Type B pancreatic cell (in vitro differentiated cells): ENCODE results near the gene VPS50. TPM values are rescaled to one million over a fixed set of nuclear protein-coding genes. Genes with fewer than 3 reads are reported as not detected.

Source experiments
- DNase-seq: peaks from one replicate; pipeline ENCODE4 v3.0.0; 2021; ENCODE audit warnings: mixed read lengths; ENCODE audit not compliant: unreplicated experiment; ENCODE audit errors: extremely low spot score
- H3K27ac Mint-ChIP-seq: 2 replicates; pipeline ENCODE4 v1.8.0; 2021; ENCODE audit warnings: mild to moderate bottlenecking, mixed read lengths
- H3K27me3 Mint-ChIP-seq: 2 replicates; pipeline ENCODE4 v1.8.0; 2021; ENCODE audit warnings: mixed read lengths
- H3K36me3 Mint-ChIP-seq: 2 replicates; pipeline ENCODE4 v1.8.0; 2021; ENCODE audit warnings: mixed read lengths
- H3K4me1 Mint-ChIP-seq: one replicate; pipeline ENCODE4 v1.8.0; 2021; ENCODE audit warnings: mixed read lengths; ENCODE audit not compliant: unreplicated experiment
- H3K4me3 Mint-ChIP-seq: 2 replicates; pipeline ENCODE4 v1.8.0; 2021; ENCODE audit warnings: mild to moderate bottlenecking, mixed read lengths
- H3K9me3 Mint-ChIP-seq: 2 replicates; pipeline ENCODE4 v1.8.0; 2021; ENCODE audit warnings: mixed read lengths
- CTCF ChIP-seq: fragments of 200-600 bp; sonication (generic); conservative IDR thresholded peaks from 2 replicates; pipeline ENCODE4 v1.5.0; 2021; ENCODE audit warnings: antibody characterized with exemption, mild to moderate bottlenecking
- total RNA-seq: library from RNA; stranded (reverse); gene quantifications from 2 replicates; pipeline ENCODE4 v1.2.1, GENCODE V29; 2021; ENCODE audit warnings: low replicate concordance

VPS50 gene
- total RNA-seq, 1 donor from 2014 or later = 26.5 TPM

- TF ChIP-seq CTCF = peak; percentile 92
- H3K4me3 Mint-ChIP-seq = no peak overlapping the region
- H3K27ac Mint-ChIP-seq = no peak overlapping the region
- no peaks in the 10 kb centered on the region for H3K36me3 Mint-ChIP-seq
- no peaks in the 10 kb centered on the region for H3K9me3 Mint-ChIP-seq
- no peak for DNase-seq
- H3K27me3 Mint-ChIP-seq = peaks cover 37% of the 10 kb centered on the region
- peaks cover 5% of the 10 kb centered on the region for H3K4me1 Mint-ChIP-seq
Observed at GRCh38 chr7:93228302-93228701, 3.9 kb upstream of the VPS50 start.

- no peak for TF ChIP-seq CTCF
- H3K27ac Mint-ChIP-seq = peak overlapping the region; percentile 97
- no peaks in the 10 kb centered on the region for H3K36me3 Mint-ChIP-seq
- H3K9me3 Mint-ChIP-seq = no peaks in the 10 kb centered on the region
- H3K4me3 Mint-ChIP-seq = peak overlapping the region; percentile 97
- DNase-seq = no peak
- peaks cover 5% of the 10 kb centered on the region for H3K4me1 Mint-ChIP-seq
- H3K27me3 Mint-ChIP-seq = peaks cover 22% of the 10 kb centered on the region
Observed at GRCh38 chr7:93231259-93231658, 907 bp upstream of the VPS50 start.

GRCh38 chr7:93232673-93233018, 480 bp downstream of the VPS50 start:
- Mint-ChIP-seq H3K27ac (peak overlapping the region; percentile 97), H3K9me3 (no peaks in the 10 kb centered on the region), H3K36me3 (no peaks in the 10 kb centered on the region), H3K27me3 (peaks cover 14% of the 10 kb centered on the region), H3K4me3 (peak overlapping the region; percentile 97), H3K4me1 (peaks cover 5% of the 10 kb centered on the region)
- TF ChIP-seq CTCF = no peak
- no peak for DNase-seq

GRCh38 chr7:93235541-93235940, 3.4 kb downstream of the VPS50 start:
- Mint-ChIP-seq H3K4me1 (peaks cover 5% of the 10 kb centered on the region), H3K27ac (no peak overlapping the region), H3K4me3 (no peak overlapping the region), H3K27me3 (peaks cover 3% of the 10 kb centered on the region), H3K9me3 (no peaks in the 10 kb centered on the region), H3K36me3 (no peaks in the 10 kb centered on the region)
- no peak for TF ChIP-seq CTCF
- DNase-seq = no peak

- H3K27ac Mint-ChIP-seq = no peak overlapping the region
- no peaks in the 10 kb centered on the region for H3K27me3 Mint-ChIP-seq
- no peak for TF ChIP-seq CTCF
- H3K4me1 Mint-ChIP-seq = no peaks in the 10 kb centered on the region
- H3K4me3 Mint-ChIP-seq = no peak overlapping the region
- no peaks in the 10 kb centered on the region for H3K36me3 Mint-ChIP-seq
- DNase-seq = no peak
- no peaks in the 10 kb centered on the region for H3K9me3 Mint-ChIP-seq
Observed at GRCh38 chr7:93238131-93238530, 6.0 kb downstream of the VPS50 start.

GRCh38 chr7:93238748-93239147, 6.6 kb downstream of the VPS50 start:
- no peaks in the 10 kb centered on the region for H3K9me3 Mint-ChIP-seq
- H3K27ac Mint-ChIP-seq = no peak overlapping the region
- H3K27me3 Mint-ChIP-seq = no peaks in the 10 kb centered on the region
- no peaks in the 10 kb centered on the region for H3K4me1 Mint-ChIP-seq
- DNase-seq = no peak
- no peak for TF ChIP-seq CTCF
- H3K4me3 Mint-ChIP-seq = no peak overlapping the region
- H3K36me3 Mint-ChIP-seq = no peaks in the 10 kb centered on the region
